Panc1 (cell line): Measurements from ENCODE around the gene SRGAP2C.
"Not testable (repeated sequence)": the region's sequence is repeated elsewhere in the genome, so short reads cannot be mapped to it uniquely, and the experiment has no call there.

Source experiments
- CTCF ChIP-seq: fragments of 450-650 bp; IDR thresholded peaks from 2 replicates; pipeline ENCODE4 v1.5.1; 2017; ENCODE audit warnings: mild to moderate bottlenecking
- POLR2AphosphoS5 ChIP-seq: IDR thresholded peaks from 2 replicates; pipeline ENCODE4 v1.6.1; 2012; ENCODE audit warnings: mild to moderate bottlenecking, low read depth, low read length, moderate library complexity
- REST ChIP-seq, 2 experiments: IDR thresholded peaks; 2 replicates each; pipeline ENCODE4 v1.6.1; 2011 to 2012; ENCODE audit warnings: low read depth in 2 of 2, control low read depth in 1 of 2, low read length in 1 of 2, mild to moderate bottlenecking in 1 of 2, moderate library complexity in 1 of 2; ENCODE audit not compliant: insufficient read depth in 1 of 2

DNA sequence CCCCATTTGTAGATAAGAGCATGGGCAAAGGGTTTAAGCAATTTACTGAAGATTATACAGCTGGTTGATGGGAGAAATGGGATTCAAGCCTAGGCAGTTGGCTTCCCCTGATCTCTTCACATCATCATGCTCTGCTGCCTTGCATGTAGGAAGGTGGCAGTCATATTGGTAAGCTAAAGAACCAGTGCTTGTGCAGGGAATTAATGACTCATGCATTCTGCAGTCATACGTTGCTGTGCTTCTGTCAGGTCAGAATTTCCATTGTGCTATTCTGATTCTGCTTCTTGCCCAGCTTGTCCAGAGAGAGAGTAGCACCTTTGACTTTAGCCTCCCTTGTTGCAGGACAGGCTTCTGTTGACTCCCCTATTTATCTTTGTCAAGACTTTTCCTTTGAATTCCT is 153.2 kb downstream of the SRGAP2C start:
- not testable (repeated sequence) for TF ChIP-seq POLR2AphosphoS5; CTCF; REST (IDR thresholded peaks at IDR 0.05; ENCODE audit: insufficient read depth in 1 of 2, low read depth in 2 of 2, low read length in 1 of 2)
